ENCODE data around the gene SLC4A5.

DNA sequence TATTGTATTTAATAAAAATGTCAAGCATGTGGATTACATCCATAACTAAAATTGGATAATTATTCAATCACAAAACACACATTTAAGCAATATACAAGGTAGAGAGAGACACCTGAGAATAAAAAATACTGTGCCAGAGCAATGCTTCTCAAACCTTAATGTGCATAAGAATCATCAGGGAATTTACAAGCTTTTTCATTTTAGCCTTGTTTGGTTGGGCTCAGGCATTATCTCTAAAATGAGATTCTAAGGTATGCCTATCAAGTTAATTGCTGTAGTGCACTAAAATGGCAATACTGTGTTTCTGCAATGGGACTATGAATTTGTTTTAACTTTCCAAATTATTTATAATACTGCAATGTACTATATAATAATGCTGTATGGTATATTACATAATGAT is 165.5 kb downstream of the SLC4A5 start:
- TF ChIP-seq CBX2 (IDR thresholded peaks at IDR 0.05; ENCODE audit: borderline replicate concordance, low read depth), result no peak
- TF ChIP-seq CHD2 (IDR thresholded peaks at IDR 0.05; ENCODE audit: low read length, partially characterized antibody), result no peak
- TF ChIP-seq, protein P1, sequence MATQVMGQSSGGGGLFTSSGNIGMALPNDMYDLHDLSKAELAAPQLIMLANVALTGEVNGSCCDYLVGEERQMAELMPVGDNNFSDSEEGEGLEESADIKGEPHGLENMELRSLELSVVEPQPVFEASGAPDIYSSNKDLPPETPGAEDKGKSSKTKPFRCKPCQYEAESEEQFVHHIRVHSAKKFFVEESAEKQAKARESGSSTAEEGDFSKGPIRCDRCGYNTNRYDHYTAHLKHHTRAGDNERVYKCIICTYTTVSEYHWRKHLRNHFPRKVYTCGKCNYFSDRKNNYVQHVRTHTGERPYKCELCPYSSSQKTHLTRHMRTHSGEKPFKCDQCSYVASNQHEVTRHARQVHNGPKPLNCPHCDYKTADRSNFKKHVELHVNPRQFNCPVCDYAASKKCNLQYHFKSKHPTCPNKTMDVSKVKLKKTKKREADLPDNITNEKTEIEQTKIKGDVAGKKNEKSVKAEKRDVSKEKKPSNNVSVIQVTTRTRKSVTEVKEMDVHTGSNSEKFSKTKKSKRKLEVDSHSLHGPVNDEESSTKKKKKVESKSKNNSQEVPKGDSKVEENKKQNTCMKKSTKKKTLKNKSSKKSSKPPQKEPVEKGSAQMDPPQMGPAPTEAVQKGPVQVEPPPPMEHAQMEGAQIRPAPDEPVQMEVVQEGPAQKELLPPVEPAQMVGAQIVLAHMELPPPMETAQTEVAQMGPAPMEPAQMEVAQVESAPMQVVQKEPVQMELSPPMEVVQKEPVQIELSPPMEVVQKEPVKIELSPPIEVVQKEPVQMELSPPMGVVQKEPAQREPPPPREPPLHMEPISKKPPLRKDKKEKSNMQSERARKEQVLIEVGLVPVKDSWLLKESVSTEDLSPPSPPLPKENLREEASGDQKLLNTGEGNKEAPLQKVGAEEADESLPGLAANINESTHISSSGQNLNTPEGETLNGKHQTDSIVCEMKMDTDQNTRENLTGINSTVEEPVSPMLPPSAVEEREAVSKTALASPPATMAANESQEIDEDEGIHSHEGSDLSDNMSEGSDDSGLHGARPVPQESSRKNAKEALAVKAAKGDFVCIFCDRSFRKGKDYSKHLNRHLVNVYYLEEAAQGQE (IDR thresholded peaks at IDR 0.05), result no peak
- no peak for TF ChIP-seq SMC3 (IDR thresholded peaks at IDR 0.05)
- TF ChIP-seq, protein P2, sequence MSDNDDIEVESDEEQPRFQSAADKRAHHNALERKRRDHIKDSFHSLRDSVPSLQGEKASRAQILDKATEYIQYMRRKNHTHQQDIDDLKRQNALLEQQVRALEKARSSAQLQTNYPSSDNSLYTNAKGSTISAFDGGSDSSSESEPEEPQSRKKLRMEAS (IDR thresholded peaks at IDR 0.05), result no peak
- TF ChIP-seq, protein P3, sequence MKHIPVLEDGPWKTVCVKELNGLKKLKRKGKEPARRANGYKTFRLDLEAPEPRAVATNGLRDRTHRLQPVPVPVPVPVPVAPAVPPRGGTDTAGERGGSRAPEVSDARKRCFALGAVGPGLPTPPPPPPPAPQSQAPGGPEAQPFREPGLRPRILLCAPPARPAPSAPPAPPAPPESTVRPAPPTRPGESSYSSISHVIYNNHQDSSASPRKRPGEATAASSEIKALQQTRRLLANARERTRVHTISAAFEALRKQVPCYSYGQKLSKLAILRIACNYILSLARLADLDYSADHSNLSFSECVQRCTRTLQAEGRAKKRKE (CRISPR knock-in tag; IDR thresholded peaks at IDR 0.05; ENCODE audit: low read depth), result no peak

All from A549 (cell line).